C4-2B (cell line): Measurements from ENCODE around the gene FLOT1.
"Not testable (repeated sequence)": the region's sequence is repeated elsewhere in the genome, so short reads cannot be mapped to it uniquely, and the experiment has no call there.

ENCODE experiments used
- H3K27ac ChIP-seq: fragments of 450-650 bp; 2 replicates; pipeline ENCODE4 v1.5.1; 2017
- ZFX ChIP-seq: fragments of 450-650 bp; IDR thresholded peaks from 2 replicates; pipeline ENCODE4 v1.6.1; 2017
- TF ChIP-seq, protein P1 (sequence below): fragments of 450-650 bp; conservative IDR thresholded peaks from 2 replicates; pipeline ENCODE4 v1.5.1; 2017; ENCODE audit warnings: mild to moderate bottlenecking

Gene FLOT1

DNA sequence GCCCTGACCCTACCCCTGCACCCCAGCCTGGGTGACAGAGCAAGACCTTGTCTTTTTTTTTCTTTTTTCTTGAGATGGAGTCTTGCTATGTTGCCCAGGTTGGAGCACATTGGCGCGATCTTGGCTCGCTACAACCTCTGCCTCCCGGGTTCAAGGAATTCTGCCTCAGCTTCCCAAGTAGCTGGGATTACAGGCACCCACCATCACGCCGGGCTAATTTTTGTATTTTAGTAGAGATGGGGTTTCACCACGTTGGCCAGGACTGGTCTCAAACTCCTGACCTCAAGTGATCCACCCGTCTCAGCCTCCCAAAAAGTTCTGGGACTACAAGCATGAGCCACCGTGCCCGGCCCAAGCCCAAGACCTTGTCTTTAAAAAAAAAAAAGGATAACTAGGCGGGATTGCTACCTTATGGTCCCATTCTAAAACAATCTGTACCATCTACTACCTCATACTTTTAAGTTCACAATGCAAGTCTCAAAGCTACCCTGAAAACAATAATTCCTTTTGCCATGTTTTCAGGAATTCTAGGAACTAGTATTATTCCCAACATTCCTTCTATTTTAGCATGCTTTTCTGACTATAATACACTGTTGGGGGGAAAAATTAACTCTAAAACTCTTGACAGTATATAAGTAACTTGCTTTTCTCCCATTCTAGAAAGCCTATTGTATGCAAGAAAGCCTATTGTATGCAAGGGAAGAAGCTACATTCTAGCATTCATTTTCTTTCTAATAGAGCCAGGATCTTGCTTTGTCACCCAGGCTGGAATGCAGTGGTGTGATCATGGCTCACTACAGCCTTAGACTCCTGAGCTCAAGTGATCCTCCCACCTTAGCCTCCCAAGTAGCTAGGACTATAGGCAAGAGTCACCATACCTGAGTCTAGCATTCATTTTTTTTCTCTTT, 15.7 kb downstream of the FLOT1 start:
- no peak overlapping the region for H3K27ac ChIP-seq
- TF ChIP-seq ZFX = no peak
- TF ChIP-seq, protein P1, sequence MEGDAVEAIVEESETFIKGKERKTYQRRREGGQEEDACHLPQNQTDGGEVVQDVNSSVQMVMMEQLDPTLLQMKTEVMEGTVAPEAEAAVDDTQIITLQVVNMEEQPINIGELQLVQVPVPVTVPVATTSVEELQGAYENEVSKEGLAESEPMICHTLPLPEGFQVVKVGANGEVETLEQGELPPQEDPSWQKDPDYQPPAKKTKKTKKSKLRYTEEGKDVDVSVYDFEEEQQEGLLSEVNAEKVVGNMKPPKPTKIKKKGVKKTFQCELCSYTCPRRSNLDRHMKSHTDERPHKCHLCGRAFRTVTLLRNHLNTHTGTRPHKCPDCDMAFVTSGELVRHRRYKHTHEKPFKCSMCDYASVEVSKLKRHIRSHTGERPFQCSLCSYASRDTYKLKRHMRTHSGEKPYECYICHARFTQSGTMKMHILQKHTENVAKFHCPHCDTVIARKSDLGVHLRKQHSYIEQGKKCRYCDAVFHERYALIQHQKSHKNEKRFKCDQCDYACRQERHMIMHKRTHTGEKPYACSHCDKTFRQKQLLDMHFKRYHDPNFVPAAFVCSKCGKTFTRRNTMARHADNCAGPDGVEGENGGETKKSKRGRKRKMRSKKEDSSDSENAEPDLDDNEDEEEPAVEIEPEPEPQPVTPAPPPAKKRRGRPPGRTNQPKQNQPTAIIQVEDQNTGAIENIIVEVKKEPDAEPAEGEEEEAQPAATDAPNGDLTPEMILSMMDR = no peak

GRCh38 chr6:30725713-30726505, 16.6 kb downstream of the FLOT1 start:
- TF ChIP-seq, protein P1 = no peak
- TF ChIP-seq ZFX = no peak
- no peak overlapping the region for H3K27ac ChIP-seq

GRCh38 chr6:30724906-30725667, 17.4 kb downstream of the FLOT1 start:
- H3K27ac ChIP-seq = no peak overlapping the region
- no peak for TF ChIP-seq ZFX
- TF ChIP-seq, protein P1 = no peak

DNA sequence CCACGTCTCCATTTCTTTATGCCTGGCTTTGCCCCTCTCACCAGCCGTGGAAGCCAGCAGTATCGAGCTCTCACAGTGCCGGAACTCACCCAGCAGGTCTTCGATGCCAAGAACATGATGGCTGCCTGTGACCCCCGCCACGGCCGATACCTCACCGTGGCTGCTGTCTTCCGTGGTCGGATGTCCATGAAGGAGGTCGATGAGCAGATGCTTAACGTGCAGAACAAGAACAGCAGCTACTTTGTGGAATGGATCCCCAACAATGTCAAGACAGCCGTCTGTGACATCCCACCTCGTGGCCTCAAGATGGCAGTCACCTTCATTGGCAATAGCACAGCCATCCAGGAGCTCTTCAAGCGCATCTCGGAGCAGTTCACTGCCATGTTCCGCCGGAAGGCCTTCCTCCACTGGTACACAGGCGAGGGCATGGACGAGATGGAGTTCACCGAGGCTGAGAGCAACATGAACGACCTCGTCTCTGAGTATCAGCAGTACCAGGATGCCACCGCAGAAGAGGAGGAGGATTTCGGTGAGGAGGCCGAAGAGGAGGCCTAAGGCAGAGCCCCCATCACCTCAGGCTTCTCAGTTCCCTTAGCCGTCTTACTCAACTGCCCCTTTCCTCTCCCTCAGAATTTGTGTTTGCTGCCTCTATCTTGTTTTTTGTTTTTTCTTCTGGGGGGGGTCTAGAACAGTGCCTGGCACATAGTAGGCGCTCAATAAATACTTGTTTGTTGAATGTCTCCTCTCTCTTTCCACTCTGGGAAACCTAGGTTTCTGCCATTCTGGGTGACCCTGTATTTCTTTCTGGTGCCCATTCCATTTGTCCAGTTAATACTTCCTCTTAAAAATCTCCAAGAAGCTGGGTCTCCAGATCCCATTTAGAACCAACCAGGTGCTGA, 18.4 kb downstream of the FLOT1 start:
- not testable (repeated sequence) for H3K27ac ChIP-seq

DNA sequence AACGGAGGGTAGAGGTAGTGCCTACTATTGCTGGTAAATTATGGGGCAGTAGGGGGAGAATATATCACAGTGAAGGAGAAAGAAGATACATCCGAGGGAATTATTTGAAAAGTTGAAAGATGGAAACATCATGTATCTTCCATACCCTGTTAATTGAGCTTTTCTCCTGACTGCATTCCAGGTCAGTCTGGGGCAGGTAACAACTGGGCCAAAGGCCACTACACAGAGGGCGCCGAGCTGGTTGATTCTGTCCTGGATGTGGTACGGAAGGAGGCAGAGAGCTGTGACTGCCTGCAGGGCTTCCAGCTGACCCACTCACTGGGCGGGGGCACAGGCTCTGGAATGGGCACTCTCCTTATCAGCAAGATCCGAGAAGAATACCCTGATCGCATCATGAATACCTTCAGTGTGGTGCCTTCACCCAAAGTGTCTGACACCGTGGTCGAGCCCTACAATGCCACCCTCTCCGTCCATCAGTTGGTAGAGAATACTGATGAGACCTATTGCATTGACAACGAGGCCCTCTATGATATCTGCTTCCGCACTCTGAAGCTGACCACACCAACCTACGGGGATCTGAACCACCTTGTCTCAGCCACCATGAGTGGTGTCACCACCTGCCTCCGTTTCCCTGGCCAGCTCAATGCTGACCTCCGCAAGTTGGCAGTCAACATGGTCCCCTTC, 19.2 kb downstream of the FLOT1 start:
- not testable (repeated sequence) for H3K27ac ChIP-seq

DNA sequence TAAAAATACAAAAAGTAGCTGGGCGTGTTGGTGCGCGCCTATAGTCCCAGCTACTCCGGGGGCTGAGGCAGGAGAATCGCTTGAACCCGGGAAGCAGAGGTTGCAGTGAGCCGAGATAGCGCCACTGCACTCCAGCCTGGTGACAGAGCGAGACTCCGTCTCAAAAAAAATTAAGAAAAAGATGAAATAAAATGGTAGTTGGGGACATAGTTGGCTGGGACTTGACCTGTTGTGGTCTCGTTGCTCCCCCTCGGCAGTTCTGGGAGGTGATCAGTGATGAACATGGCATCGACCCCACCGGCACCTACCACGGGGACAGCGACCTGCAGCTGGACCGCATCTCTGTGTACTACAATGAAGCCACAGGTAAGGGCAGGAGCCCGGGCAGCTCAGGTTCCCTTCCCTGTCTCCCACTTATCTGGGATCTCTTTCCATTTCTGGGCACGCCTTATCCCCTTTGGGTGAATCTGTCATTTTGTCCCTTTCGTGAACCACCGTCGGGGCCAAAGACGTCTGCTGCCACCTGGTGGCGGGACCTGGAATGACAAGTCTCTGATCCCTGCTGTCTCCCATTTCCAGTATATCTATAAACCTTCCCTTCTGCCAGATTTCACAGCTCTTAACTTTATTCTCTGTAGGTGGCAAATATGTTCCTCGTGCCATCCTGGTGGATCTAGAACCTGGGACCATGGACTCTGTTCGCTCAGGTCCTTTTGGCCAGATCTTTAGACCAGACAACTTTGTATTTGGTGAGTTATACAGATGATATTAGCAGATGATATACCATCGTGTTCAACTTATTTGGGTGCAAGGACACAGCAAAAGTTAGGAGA, 20.0 kb downstream of the FLOT1 start:
- TF ChIP-seq, protein P1 = peak; percentile 97
- no peak for TF ChIP-seq ZFX
- H3K27ac ChIP-seq = peak overlapping the region; percentile 93

DNA sequence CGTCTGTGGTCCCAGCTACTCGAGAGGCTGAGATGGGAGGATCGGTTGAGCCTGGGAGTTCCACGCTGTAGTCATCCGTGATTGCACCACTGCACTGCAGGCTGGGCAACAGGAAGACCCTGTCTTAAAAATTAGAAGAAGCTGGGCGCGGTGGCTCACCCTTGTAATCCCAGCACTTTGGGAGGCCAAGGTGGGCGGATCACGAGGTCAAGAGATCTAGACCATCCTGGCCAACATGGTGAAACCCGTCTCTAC, 20.5 kb downstream of the FLOT1 start:
- H3K27ac ChIP-seq = peak overlapping the region; percentile 93
